Prostate gland (tissue), 2 donors: ENCODE data around the gene PNPLA7. TPM values are rescaled to one million over a fixed set of nuclear protein-coding genes. Genes with fewer than 3 reads are reported as not detected.

Experiments
- DNase-seq: peaks from one replicate; pipeline ENCODE4 v3.0.0-alpha.2; 2019; ENCODE audit warnings: low spot score
- H3K27ac ChIP-seq, 2 donors: fragments of 200-600 bp; sonication (generic); 2 replicates each; pipeline ENCODE4 v1.5.1; 2017 to 2019
- H3K27me3 ChIP-seq: fragments of 200-600 bp; sonication (generic); replicated peaks from 2 replicates; pipeline ENCODE4 v1.5.1; 2019; ENCODE audit not compliant: insufficient read depth
- H3K36me3 ChIP-seq, 2 donors: fragments of 200-600 bp; sonication (generic); 1 replicate in 1 of 2; 2 replicates in 1 of 2; pipeline versions ENCODE4 v1.5.1 to v1.8.1; 2017 to 2019
- H3K4me1 ChIP-seq: fragments of 200-600 bp; sonication (generic); replicated peaks from 2 replicates; pipeline ENCODE4 v1.5.1; 2019
- H3K4me3 ChIP-seq, 2 donors: fragments of 200-600 bp; sonication (generic); 2 replicates each; pipeline ENCODE4 v1.5.1; 2017 to 2019
- H3K9me3 ChIP-seq: fragments of 200-600 bp; sonication (generic); 2 replicates; pipeline ENCODE4 v1.5.1; 2017
- POLR2A ChIP-seq: fragments of 450-650 bp; IDR thresholded peaks from one replicate; pipeline ENCODE4 v1.6.1; 2016; ENCODE audit warnings: antibody characterized with exemption, mild to moderate bottlenecking
- POLR2AphosphoS5 ChIP-seq: sonication (generic); formaldehyde crosslinking; IDR thresholded peaks from one replicate; pipeline ENCODE4 v1.6.1; 2017; ENCODE audit warnings: antibody characterized with exemption
- WGBS: methylation state at CpG from one replicate; pipeline ENCODE4 v1.1.5; 2018; 5-methylcytosine and 5-hydroxymethylcytosine counted together
- intact Hi-C: fragments of 100-400 bp; cut with DNase I; formaldehyde crosslinking; loops from one replicate; pipeline ENCODE4 v1.14.2; 2022
- total RNA-seq, 2 donors: library from RNA; depleted of rRNA; stranded (reverse); fragments of >200 nt; gene quantifications; one replicate each; pipeline ENCODE4 v1.1.0, GENCODE V29; 2016
- TF ChIP-seq, protein P1 (sequence below), 4 experiments: fragments of 200-600 bp in 2 of 4; fragments of 450-650 bp in 2 of 4; sonication (generic) in 2 of 4; IDR thresholded peaks; 1 replicate in 3 of 4; 2 replicates in 1 of 4; pipeline ENCODE4 v1.5.1; 2016 to 2019; ENCODE audit warnings: antibody characterized with exemption in 4 of 4, mild to moderate bottlenecking in 2 of 4, moderate library complexity in 2 of 4

Gene PNPLA7
- total RNA-seq, 2 donors from 2014 or later: 34.2 to 64.3 TPM

DNA sequence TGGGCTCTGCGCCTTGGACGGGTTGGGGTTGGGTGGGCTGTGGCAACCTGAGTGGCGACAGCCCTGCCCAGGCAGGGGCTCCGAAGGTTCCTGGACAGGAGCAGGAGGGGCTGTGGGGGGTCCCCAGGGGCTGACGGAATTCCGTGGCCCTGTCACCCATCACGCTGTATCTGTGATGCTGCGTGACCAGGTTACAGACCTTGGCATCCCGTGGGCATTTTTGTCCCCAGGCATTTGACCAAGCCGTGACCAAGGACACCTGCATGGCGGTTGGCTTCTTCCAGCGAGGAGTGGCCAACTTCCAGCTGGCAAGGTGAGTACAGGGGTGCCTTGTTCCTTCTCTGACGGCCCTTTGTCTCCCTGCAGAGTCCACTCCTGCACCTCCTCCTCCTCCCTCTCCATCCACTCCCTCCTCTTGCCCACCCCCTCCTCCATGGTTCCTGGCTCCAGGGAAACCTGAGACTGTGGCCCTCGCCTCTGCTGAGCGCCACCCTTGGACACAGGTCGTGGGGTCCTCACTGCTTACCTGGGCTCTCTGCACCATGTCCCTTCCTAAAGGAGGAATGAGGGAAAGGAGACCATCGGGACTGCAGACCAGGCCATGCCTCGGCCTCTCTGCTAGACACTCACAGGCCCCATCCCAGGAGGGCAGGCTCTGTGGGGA is 124.1 kb downstream of the PNPLA7 start:
- no peaks in the 10 kb centered on the region for H3K27me3 ChIP-seq
- DNase-seq: no peak
- H3K36me3 ChIP-seq: no peaks in the 10 kb centered on the region
- no peaks in the 10 kb centered on the region for H3K9me3 ChIP-seq
- 67% methylated on average over 18 of the region's 18 CpGs for WGBS
- no peaks in the 10 kb centered on the region for H3K4me1 ChIP-seq
- intact Hi-C loops: loop anchor here (5.0 kb wide), 1 partner anchor 96 kb away; no protein-coding TSS in a partner anchor
- H3K4me3 ChIP-seq: no peak overlapping the region
- no peak overlapping the region for H3K27ac ChIP-seq
- no peak for TF ChIP-seq POLR2AphosphoS5

DNA sequence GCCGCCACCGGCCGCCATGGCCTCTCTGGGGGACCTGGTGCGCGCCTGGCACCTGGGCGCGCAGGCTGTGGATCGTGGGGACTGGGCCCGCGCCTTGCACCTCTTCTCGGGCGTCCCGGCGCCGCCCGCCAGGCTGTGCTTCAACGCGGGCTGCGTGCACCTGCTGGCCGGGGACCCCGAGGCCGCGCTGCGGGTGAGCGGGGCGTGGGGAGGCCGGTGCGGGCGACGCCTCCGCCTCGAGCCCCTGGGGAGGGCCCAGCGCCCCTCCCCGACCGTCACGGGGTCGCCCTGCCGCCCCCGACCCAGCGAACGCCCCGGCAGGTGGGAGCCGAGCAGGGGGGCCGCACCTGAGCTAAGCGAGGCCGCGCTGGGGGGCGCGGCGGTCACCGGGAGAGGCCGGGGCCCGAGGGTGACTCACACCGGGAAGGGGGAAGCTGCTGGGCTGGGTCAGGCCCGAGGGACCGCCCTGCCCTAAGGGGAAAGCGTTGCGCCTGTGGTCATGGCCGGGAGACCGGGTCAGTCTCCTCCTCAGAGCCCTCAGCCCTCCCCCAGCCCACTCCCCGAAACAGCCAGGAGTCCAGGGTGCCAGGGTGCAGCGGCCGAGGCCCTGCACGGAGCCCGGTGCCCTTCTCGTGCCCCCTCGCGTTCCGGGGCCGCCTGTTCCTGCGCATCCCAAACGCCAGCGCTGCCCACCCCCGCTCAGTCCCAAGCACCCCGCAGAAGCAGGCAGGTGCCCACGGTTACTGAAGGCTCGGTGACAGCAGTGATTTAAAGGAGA is 126.5 kb downstream of the PNPLA7 start:
- WGBS: 14% methylated on average over 57 of the region's 77 CpGs
- Histone ChIP-seq H3K4me1 (no peaks in the 10 kb centered on the region), H3K9me3 (no peaks in the 10 kb centered on the region), H3K27ac (peak overlapping the region; percentile 60 to 76), H3K4me3 (peak overlapping the region; percentile 80 to 98), H3K36me3 (no peaks in the 10 kb centered on the region), H3K27me3 (no peaks in the 10 kb centered on the region)
- intact Hi-C loops: no loop called here
- no peak for TF ChIP-seq POLR2AphosphoS5
- TF ChIP-seq, protein P1, sequence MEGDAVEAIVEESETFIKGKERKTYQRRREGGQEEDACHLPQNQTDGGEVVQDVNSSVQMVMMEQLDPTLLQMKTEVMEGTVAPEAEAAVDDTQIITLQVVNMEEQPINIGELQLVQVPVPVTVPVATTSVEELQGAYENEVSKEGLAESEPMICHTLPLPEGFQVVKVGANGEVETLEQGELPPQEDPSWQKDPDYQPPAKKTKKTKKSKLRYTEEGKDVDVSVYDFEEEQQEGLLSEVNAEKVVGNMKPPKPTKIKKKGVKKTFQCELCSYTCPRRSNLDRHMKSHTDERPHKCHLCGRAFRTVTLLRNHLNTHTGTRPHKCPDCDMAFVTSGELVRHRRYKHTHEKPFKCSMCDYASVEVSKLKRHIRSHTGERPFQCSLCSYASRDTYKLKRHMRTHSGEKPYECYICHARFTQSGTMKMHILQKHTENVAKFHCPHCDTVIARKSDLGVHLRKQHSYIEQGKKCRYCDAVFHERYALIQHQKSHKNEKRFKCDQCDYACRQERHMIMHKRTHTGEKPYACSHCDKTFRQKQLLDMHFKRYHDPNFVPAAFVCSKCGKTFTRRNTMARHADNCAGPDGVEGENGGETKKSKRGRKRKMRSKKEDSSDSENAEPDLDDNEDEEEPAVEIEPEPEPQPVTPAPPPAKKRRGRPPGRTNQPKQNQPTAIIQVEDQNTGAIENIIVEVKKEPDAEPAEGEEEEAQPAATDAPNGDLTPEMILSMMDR (IDR thresholded peaks at IDR 0.05): peak in 1 of 4 experiments; percentile 8
- no peak for DNase-seq

DNA sequence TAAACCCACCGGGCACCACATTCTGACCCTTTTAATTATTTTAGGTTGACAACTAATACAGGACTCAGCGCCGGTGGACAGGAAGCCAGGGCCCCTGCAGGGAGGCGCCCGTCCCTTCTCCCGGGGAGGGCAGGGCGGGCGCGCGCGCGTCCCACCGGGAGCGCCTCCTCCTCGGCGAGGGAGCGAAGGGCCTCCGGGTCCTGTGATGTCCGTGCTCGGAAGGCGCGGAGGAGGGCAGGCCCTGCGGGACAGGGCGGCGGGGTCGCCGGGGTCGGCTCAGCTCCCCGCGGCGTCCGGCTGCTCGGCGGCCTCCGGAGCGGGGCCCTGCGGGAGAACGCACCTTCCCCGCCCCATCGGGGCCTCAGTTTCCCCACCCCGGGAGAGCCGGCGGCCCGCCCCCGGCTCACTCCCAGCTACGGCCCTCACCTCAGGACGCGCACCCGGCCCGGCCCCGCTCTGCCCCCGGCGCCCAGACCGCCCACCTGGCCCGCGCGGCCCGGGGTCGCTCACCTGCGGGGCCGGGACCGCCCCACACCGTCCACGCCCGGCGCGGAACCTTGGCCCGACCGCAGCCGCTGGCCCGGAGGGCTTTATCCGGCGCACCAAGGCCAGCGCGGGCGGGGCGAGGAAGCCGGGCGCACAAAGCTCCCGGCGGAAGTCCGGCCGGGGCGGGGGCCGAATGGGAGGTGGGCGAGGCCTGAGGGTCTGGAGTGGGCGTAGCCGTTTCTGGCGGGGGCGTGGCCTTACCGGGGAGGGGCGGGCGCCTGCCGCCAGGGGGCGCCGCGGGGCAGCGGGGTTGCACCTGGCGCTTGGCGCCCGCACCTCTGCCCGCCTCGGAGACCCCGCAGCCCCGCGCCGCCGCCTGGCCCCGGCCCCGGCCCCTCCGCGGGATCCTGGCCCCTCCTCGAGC is 127.3 kb downstream of the PNPLA7 start, which contains the start of the genes EXD3 and NOXA1:
TSS of gene EXD3 (minus strand) at position 559 of the 910 bp plus-strand sequence. CDS start 27,805 bp downstream, outside the sequence.
TSS of gene NOXA1 (plus strand) at position 790 of the 910 bp plus-strand sequence. CDS start 137 bp downstream, outside the sequence.
- peak; percentile 92 for DNase-seq
- H3K4me3 ChIP-seq: peak within 1 kb of the TSS; percentile 80 to 98
- no peaks in the 10 kb centered on the region for H3K9me3 ChIP-seq
- WGBS: 1% methylated on average over 87 of the region's 113 CpGs
- peak within 1 kb of the TSS; percentile 69 to 76 for H3K27ac ChIP-seq
- intact Hi-C loops: no loop called here
- H3K4me1 ChIP-seq: no peaks in the 10 kb centered on the region
- no peaks in the 10 kb centered on the region for H3K27me3 ChIP-seq
- H3K36me3 ChIP-seq: no peaks in the 10 kb centered on the region
- TF ChIP-seq, protein P1 (IDR thresholded peaks at IDR 0.05): peak; percentile 70 to 93 (median 92)
- TF ChIP-seq POLR2A (peak; percentile 67), POLR2AphosphoS5 (peak; percentile 87)

DNA sequence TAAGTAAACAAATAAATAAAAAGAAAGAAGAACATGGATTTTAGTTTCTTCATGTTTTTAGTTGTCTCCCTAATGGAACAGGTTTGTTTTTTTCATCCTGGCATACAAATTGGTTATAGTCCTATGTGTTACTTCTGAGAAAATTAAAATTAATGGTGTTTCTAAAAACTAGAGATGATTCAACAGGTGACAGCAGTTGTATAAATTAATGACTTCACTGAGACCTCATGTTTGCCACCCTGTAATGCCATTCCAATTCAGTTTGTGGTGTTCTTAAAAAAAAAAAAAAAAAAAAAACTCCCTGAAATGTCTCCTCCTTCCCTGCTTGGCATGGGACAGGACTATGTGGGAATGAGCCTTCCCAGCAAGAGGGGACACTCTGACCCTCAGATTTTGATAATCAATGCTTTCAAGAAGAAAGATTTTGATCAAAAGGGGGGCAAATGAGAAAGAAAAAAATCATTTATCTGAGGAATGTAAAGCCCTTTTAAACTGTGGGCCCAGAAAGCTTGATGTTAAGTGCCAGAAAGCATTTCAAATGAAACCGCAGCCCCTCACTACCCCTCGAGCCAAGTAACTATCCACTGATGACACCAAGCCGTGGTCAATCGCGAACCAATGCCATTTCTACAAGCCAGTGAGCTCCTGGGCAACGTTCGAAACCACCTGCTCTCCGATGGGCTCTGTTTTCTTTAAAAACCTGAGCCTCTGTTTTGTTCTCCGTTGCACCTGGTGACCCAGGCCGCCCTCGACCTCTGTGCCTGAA is 128.2 kb downstream of the PNPLA7 start:
- Histone ChIP-seq H3K27me3 (no peaks in the 10 kb centered on the region), H3K4me1 (no peaks in the 10 kb centered on the region), H3K27ac (peak overlapping the region; percentile 69 to 76), H3K9me3 (no peaks in the 10 kb centered on the region), H3K4me3 (peak overlapping the region; percentile 80 to 98), H3K36me3 (no peaks in the 10 kb centered on the region)
- under 1% methylated on average over 11 of the region's 11 CpGs for WGBS
- intact Hi-C loops: no loop called here
- no peak for TF ChIP-seq POLR2AphosphoS5
- TF ChIP-seq POLR2A: no peak
- TF ChIP-seq, protein P1 (IDR thresholded peaks at IDR 0.05): no peak
- DNase-seq: no peak
